ENCODE data around the gene PGAP3.
"Not testable (repeated sequence)": the region's sequence is repeated elsewhere in the genome, so short reads cannot be mapped to it uniquely, and the experiment has no call there.

PGAP3 gene

GRCh38 chr17:39687546-39688474 lies at the start of gene PGAP3:
Gene PGAP3, minus strand, starts transcription at chr17:39688057. Its CDS starts 43 bp downstream, at chr17:39688014.
- DNase-seq (ENCODE audit: low spot score) = peak; percentile 96

GRCh38 chr17:39737206-39737759 lies 49.4 kb upstream of the PGAP3 start:
- DNase-seq (ENCODE audit: low spot score) = no peak

- DNase-seq (ENCODE audit: low spot score) = no peak
These were observed 48.7 kb upstream of the PGAP3 start for GRCh38 chr17:39736319-39737165.

GRCh38 chr17:39735882-39736281 lies 48.0 kb upstream of the PGAP3 start:
- DNase-seq (ENCODE audit: low spot score) = no peak

- DNase-seq (ENCODE audit: low spot score) = no peak
These were observed 44.7 kb upstream of the PGAP3 start for GRCh38 chr17:39732586-39732985.

- peak; percentile 92 for DNase-seq (ENCODE audit: low spot score)
These were observed 42.5 kb upstream of the PGAP3 start, which contains the start of gene MIEN1 for GRCh38 chr17:39730095-39730921. Gene MIEN1, minus strand, starts transcription at chr17:39730532. Its CDS starts 37 bp downstream, at chr17:39730495.

GRCh38 chr17:39729280-39729851 lies 41.5 kb upstream of the PGAP3 start:
- DNase-seq (ENCODE audit: low spot score) = no peak

GRCh38 chr17:39727556-39727955 lies 39.7 kb upstream of the PGAP3 start:
- no peak for DNase-seq (ENCODE audit: low spot score)

GRCh38 chr17:39726617-39727016 lies 38.8 kb upstream of the PGAP3 start:
- no peak for DNase-seq (ENCODE audit: low spot score)

- DNase-seq (ENCODE audit: low spot score) = not testable (repeated sequence)
These were observed 38.1 kb upstream of the PGAP3 start for GRCh38 chr17:39725923-39726322.

- DNase-seq (ENCODE audit: low spot score) = no peak
These were observed 36.9 kb upstream of the PGAP3 start for GRCh38 chr17:39724731-39725130.

GRCh38 chr17:39722965-39723848 lies 35.4 kb upstream of the PGAP3 start:
- peak; percentile 47 for DNase-seq (ENCODE audit: low spot score)

GRCh38 chr17:39722104-39722503 lies 34.2 kb upstream of the PGAP3 start:
- DNase-seq (ENCODE audit: low spot score) = no peak

GRCh38 chr17:39719563-39720355 lies 31.9 kb upstream of the PGAP3 start:
- DNase-seq (ENCODE audit: low spot score) = no peak

- no peak for DNase-seq (ENCODE audit: low spot score)
These were observed 29.8 kb upstream of the PGAP3 start for GRCh38 chr17:39717660-39718059.

- DNase-seq (ENCODE audit: low spot score) = no peak
These were observed 29.2 kb upstream of the PGAP3 start for GRCh38 chr17:39716879-39717536.

GRCh38 chr17:39716073-39716818 lies 28.4 kb upstream of the PGAP3 start:
- DNase-seq (ENCODE audit: low spot score) = no peak
